HG03025 (cell line): ENCODE measurements around the gene PRKCZ.

Source experiments
- ATAC-seq: cut with Tn5 transposase; IDR thresholded peaks from one replicate; pipeline ENCODE4 v1.9.1; 2021; ENCODE audit warnings: mild to moderate bottlenecking, moderate library complexity; ENCODE audit not compliant: unreplicated experiment, low FRiP score

Gene PRKCZ

GRCh38 chr1:2201062-2201461 lies 150.9 kb downstream of the PRKCZ start:
- no peak for ATAC-seq

GRCh38 chr1:2202008-2202575 lies 151.9 kb downstream of the PRKCZ start:
- no peak for ATAC-seq

- ATAC-seq = no peak
Observed at GRCh38 chr1:2202843-2203601, 152.8 kb downstream of the PRKCZ start.

GRCh38 chr1:2203671-2204414 lies 153.6 kb downstream of the PRKCZ start:
- ATAC-seq = no peak

- ATAC-seq = no peak
Observed at GRCh38 chr1:2204415-2205190, 154.4 kb downstream of the PRKCZ start.

- ATAC-seq = peak; percentile 55
Observed at GRCh38 chr1:2205191-2205952, 155.2 kb downstream of the PRKCZ start.

GRCh38 chr1:2206813-2207487 lies 156.7 kb downstream of the PRKCZ start:
- no peak for ATAC-seq

- no peak for ATAC-seq
Observed at GRCh38 chr1:2208309-2209239, 158.4 kb downstream of the PRKCZ start.

- no peak for ATAC-seq
Observed at GRCh38 chr1:2209400-2210083, 159.3 kb downstream of the PRKCZ start.

GRCh38 chr1:2210084-2210653 lies 160.0 kb downstream of the PRKCZ start:
- ATAC-seq = no peak

- ATAC-seq = no peak
Observed at GRCh38 chr1:2210786-2211185, 160.6 kb downstream of the PRKCZ start.

GRCh38 chr1:2212274-2212531 lies 162.0 kb downstream of the PRKCZ start:
- no peak for ATAC-seq

- no peak for ATAC-seq
Observed at GRCh38 chr1:2212532-2213491, 162.6 kb downstream of the PRKCZ start.

- no peak for ATAC-seq
Observed at GRCh38 chr1:2213576-2214505, 163.6 kb downstream of the PRKCZ start.

- no peak for ATAC-seq
Observed at GRCh38 chr1:2214541-2215241, 164.5 kb downstream of the PRKCZ start.
